CD4-positive, alpha-beta T cell (primary cell): Measurements from ENCODE around the gene HOOK2. TPM values are rescaled to one million over a fixed set of nuclear protein-coding genes. Genes with fewer than 3 reads are reported as not detected.

ENCODE experiments used
- ATAC-seq: fragments of 200-7000 bp; cut with Tn5 transposase; one replicate; pipeline ENCODE4 v1.10.0; 2022; ENCODE audit warnings: mild to moderate bottlenecking; ENCODE audit not compliant: poor library complexity
- CTCF ChIA-PET: fragments of 350-600 bp; sonication (Branson Sonifier 250); formaldehyde crosslinking; loops from one replicate; lab custom pipeline; 2021; ENCODE audit warnings: antibody characterized with exemption, inconsistent platforms; lab: Charles Lee
- POLR2A ChIA-PET: fragments of 350-600 bp; sonication (Branson Sonifier 250); formaldehyde crosslinking; loops from one replicate; lab custom pipeline; 2021; ENCODE audit warnings: antibody characterized with exemption, inconsistent platforms; lab: Charles Lee
- DNase-seq, 14 experiments: peaks; one replicate each; pipeline ENCODE4 v3.0.0-alpha.2; 2013 to 2020; ENCODE audit warnings: mixed read lengths in 2 of 14
- H3K27ac ChIP-seq, 2 donors: one replicate each; pipeline versions ENCODE4 v1.5.1 to v1.7.0; 2013; ENCODE audit warnings: low read length in 2 of 2, low read depth in 1 of 2, mild to moderate bottlenecking in 1 of 2
- H3K27me3 ChIP-seq, 2 experiments: 1 replicate in 1 of 2; 2 replicates in 1 of 2; pipeline versions ENCODE4 v1.6.1 to v1.7.0; 2013; ENCODE audit warnings: low read length in 2 of 2, control low read depth in 1 of 2, mild to moderate bottlenecking in 1 of 2, moderate library complexity in 1 of 2; ENCODE audit not compliant: insufficient read depth in 2 of 2, control insufficient read depth in 1 of 2
- H3K36me3 ChIP-seq: one replicate; pipeline ENCODE4 v1.6.1; 2013; ENCODE audit warnings: low read length, control low read depth; ENCODE audit not compliant: insufficient read depth
- H3K4me1 ChIP-seq: one replicate; pipeline ENCODE4 v1.6.1; 2013; ENCODE audit warnings: low read length, control low read depth; ENCODE audit not compliant: insufficient read depth
- H3K4me3 ChIP-seq: one replicate; pipeline ENCODE4 v1.5.1; 2013; ENCODE audit warnings: mild to moderate bottlenecking, low read length, moderate library complexity
- H3K9me3 ChIP-seq, 2 experiments: 1 replicate in 1 of 2; 2 replicates in 1 of 2; pipeline versions ENCODE4 v1.6.1 to v1.7.0; 2013; ENCODE audit warnings: low read length in 2 of 2, mild to moderate bottlenecking in 2 of 2, control low read depth in 1 of 2, moderate library complexity in 1 of 2; ENCODE audit not compliant: control insufficient read depth in 1 of 2, insufficient read depth in 1 of 2
- H3K27ac Mint-ChIP-seq: one replicate; pipeline ENCODE4 v1.8.0; 2020; ENCODE audit warnings: mixed read lengths
- H3K27me3 Mint-ChIP-seq: one replicate; pipeline ENCODE4 v1.8.0; 2021; ENCODE audit warnings: mixed read lengths
- H3K36me3 Mint-ChIP-seq: one replicate; pipeline ENCODE4 v1.8.0; 2021; ENCODE audit warnings: low read depth, mixed read lengths
- H3K4me1 Mint-ChIP-seq: one replicate; pipeline ENCODE4 v1.8.0; 2021; ENCODE audit warnings: low read depth, mixed read lengths
- H3K4me3 Mint-ChIP-seq: one replicate; pipeline ENCODE4 v1.8.0; 2020; ENCODE audit warnings: mild to moderate bottlenecking, mixed read lengths
- H3K9me3 Mint-ChIP-seq: one replicate; pipeline ENCODE4 v1.8.0; 2020; ENCODE audit warnings: mixed read lengths
- CTCF ChIP-seq: fragments of 200-600 bp; IDR thresholded peaks from one replicate; pipeline ENCODE4 v1.8.0; 2022; ENCODE audit warnings: antibody characterized with exemption, mild to moderate bottlenecking
- intact Hi-C, 2 experiments: fragments of 100-400 bp; cut with DNase I in 1 of 2; cut with micrococcal nuclease in 1 of 2; formaldehyde crosslinking; loops; one replicate each; pipeline versions ENCODE4 v1.15.1 to v1.9.0; 2023 to 2025; cut with DNase I, micrococcal nuclease
- total RNA-seq, 174 experiments: library from RNA in 2 of 174; stranded (reverse) in 2 of 174; gene quantifications; one replicate each; pipeline ENCODE4 v1.2.3 and lab custom pipeline; 2021 to 2026

Gene HOOK2
- total RNA-seq, 2 experiments from 2014 or later, result 14.8 to 17.0 TPM

GRCh38 chr19:12745166-12745897 is 30.0 kb downstream of the HOOK2 start:
- Histone ChIP-seq H3K4me1 (peaks cover 8% of the 10 kb centered on the region), H3K27me3 (peaks cover 0 to 1% of the 10 kb centered on the region in 2 experiments), H3K36me3 (peaks cover 42% of the 10 kb centered on the region), H3K4me3 (no peak overlapping the region), H3K27ac (no peak overlapping the region), H3K9me3 (peaks cover 7 to 19% of the 10 kb centered on the region in 2 experiments)
- Mint-ChIP-seq H3K36me3 (peaks cover 61% of the 10 kb centered on the region), H3K27ac (no peak overlapping the region), H3K4me1 (peaks cover 6% of the 10 kb centered on the region), H3K9me3 (peaks cover 4% of the 10 kb centered on the region), H3K4me3 (no peak overlapping the region), H3K27me3 (peaks cover 4% of the 10 kb centered on the region)
- ChIA-PET POLR2A (no interaction called here), CTCF (interaction anchor here (0.7 to 1.2 kb wide), 2 partner anchors 12 to 1043 kb away, joined by 3 to 4 read pairs; no protein-coding TSS in a partner anchor)
- ATAC-seq, result no peak
- TF ChIP-seq CTCF, result no peak
- DNase-seq, result no peak
- intact Hi-C loops, result no loop called here

GRCh38 chr19:12737835-12738351 is 37.5 kb downstream of the HOOK2 start:
- ChIA-PET POLR2A (interaction anchor here (0.8 to 2.6 kb wide), 8 partner anchors 14 to 153 kb away, joined by 3 to 23 read pairs (median 7); partner anchors contain the start of genes DHPS, GCDH, JUNB and TNPO2), CTCF (interaction anchor here (0.6 to 2.7 kb wide), 7 partner anchors 20 to 109 kb away, joined by 3 to 12 read pairs (median 5); no protein-coding TSS in a partner anchor)
- Mint-ChIP-seq H3K4me3 (peak overlapping the region; percentile 96), H3K9me3 (no peaks in the 10 kb centered on the region), H3K27ac (peak overlapping the region; percentile 86), H3K4me1 (peaks cover 34% of the 10 kb centered on the region), H3K27me3 (no peaks in the 10 kb centered on the region), H3K36me3 (peaks cover 48% of the 10 kb centered on the region)
- no peaks in the 10 kb centered on the region for H3K27me3 ChIP-seq
- DNase-seq (no peak), ATAC-seq (no peak)
- H3K4me1 ChIP-seq, result peaks cover 45% of the 10 kb centered on the region
- H3K27ac ChIP-seq, result peak overlapping the region; percentile 76
- intact Hi-C loops, result loop anchor here in 1 of 2 experiments (10.0 kb wide), 1 partner anchor 197 kb away; the partner anchor contains the start of genes CALR and FARSA
- peaks cover 21% of the 10 kb centered on the region for H3K36me3 ChIP-seq
- TF ChIP-seq CTCF, result no peak
- H3K9me3 ChIP-seq, result no peaks in the 10 kb centered on the region
- peak overlapping the region; percentile 79 for H3K4me3 ChIP-seq

- Histone ChIP-seq H3K4me1 (peaks cover 52% of the 10 kb centered on the region), H3K9me3 (no peaks in the 10 kb centered on the region), H3K27ac (peak within 1 kb of the TSS; percentile 76), H3K27me3 (no peaks in the 10 kb centered on the region), H3K4me3 (peak within 1 kb of the TSS; percentile 79), H3K36me3 (peaks cover 23% of the 10 kb centered on the region)
- intact Hi-C loops, result loop anchor here in 1 of 2 experiments (10.0 kb wide), 1 partner anchor 198 kb away; the partner anchor contains the start of genes CALR and FARSA
- ChIA-PET POLR2A (interaction anchor here (0.7 to 2.6 kb wide), 15 partner anchors 14 to 187 kb away, joined by 3 to 23 read pairs (median 4); partner anchors contain the start of genes DHPS, FBXW9, GCDH and JUNB), CTCF (interaction anchor here (0.6 to 2.7 kb wide), 7 partner anchors 20 to 110 kb away, joined by 3 to 12 read pairs (median 5); no protein-coding TSS in a partner anchor)
- TF ChIP-seq CTCF, result no peak
- ATAC-seq (peak; percentile 82), DNase-seq (peak; percentile 66 to 92 (median 74))
- no peaks in the 10 kb centered on the region for H3K27me3 Mint-ChIP-seq
- H3K9me3 Mint-ChIP-seq, result no peaks in the 10 kb centered on the region
- H3K36me3 Mint-ChIP-seq, result peaks cover 44% of the 10 kb centered on the region
- H3K27ac Mint-ChIP-seq, result peak within 1 kb of the TSS; percentile 86
- peaks cover 38% of the 10 kb centered on the region for H3K4me1 Mint-ChIP-seq
- H3K4me3 Mint-ChIP-seq, result peak within 1 kb of the TSS; percentile 96
Measured at GRCh38 chr19:12736995-12737834, 38.1 kb downstream of the HOOK2 start, which contains the start of gene GET3. Gene GET3 (plus strand): TSS chr19:12737497. CDS start chr19:12737506, 9 bp downstream.
